Transverse colon (tissue), 4 donors: ENCODE data around the gene PEX14. TPM values are rescaled to one million over a fixed set of nuclear protein-coding genes. Genes with fewer than 3 reads are reported as not detected.

ENCODE experiments used
- DNase-seq: peaks from one replicate; pipeline ENCODE4 v3.0.0-alpha.2; 2019
- H3K27ac ChIP-seq, 4 donors: fragments of 200-600 bp; sonication (generic); 2 replicates each; pipeline ENCODE4 v1.5.1; 2016 to 2018; ENCODE audit warnings: inconsistent platforms in 4 of 4
- H3K27me3 ChIP-seq: fragments of 200-600 bp; sonication (generic); 2 replicates; pipeline ENCODE4 v1.5.1; 2017; ENCODE audit warnings: inconsistent platforms
- H3K36me3 ChIP-seq, 4 donors: fragments of 200-600 bp; sonication (generic); 2 replicates each; pipeline ENCODE4 v1.5.1; 2017 to 2019; ENCODE audit warnings: inconsistent platforms in 4 of 4
- H3K4me1 ChIP-seq, 4 donors: fragments of 200-600 bp; sonication (generic); 2 replicates each; pipeline ENCODE4 v1.5.1; 2017 to 2020; ENCODE audit warnings: inconsistent platforms in 4 of 4
- H3K4me3 ChIP-seq, 4 donors: fragments of 200-600 bp; sonication (generic); 1 replicate in 1 of 4; 2 replicates in 3 of 4; pipeline versions ENCODE4 v1.5.1 to v1.6.1; 2017 to 2019; ENCODE audit warnings: inconsistent platforms in 4 of 4
- H3K9me3 ChIP-seq, 2 donors: fragments of 200-600 bp; sonication (generic); 2 replicates each; pipeline ENCODE4 v1.5.1; 2017 to 2019; ENCODE audit warnings: inconsistent platforms in 2 of 2
- CTCF ChIP-seq, 5 experiments: fragments of 200-600 bp in 3 of 5; fragments of 450-650 bp in 2 of 5; sonication (generic) in 3 of 5; IDR thresholded peaks; 1 replicate in 2 of 5; 2 replicates in 3 of 5; pipeline ENCODE4 v1.5.1; 2016 to 2017; ENCODE audit warnings: antibody characterized with exemption in 5 of 5, inconsistent platforms in 3 of 5, mild to moderate bottlenecking in 2 of 5, moderate library complexity in 1 of 5
- EP300 ChIP-seq: sonication (generic); formaldehyde crosslinking; IDR thresholded peaks from one replicate; pipeline ENCODE4 v1.6.1; 2017; ENCODE audit warnings: antibody characterized with exemption, low read depth
- POLR2A ChIP-seq: fragments of 450-650 bp; IDR thresholded peaks from one replicate; pipeline ENCODE4 v1.6.1; 2016; ENCODE audit warnings: antibody characterized with exemption, mild to moderate bottlenecking, moderate library complexity
- POLR2AphosphoS5 ChIP-seq, 3 donors: sonication (generic); formaldehyde crosslinking; IDR thresholded peaks; one replicate each; pipeline ENCODE4 v1.6.1; 2016; ENCODE audit warnings: antibody characterized with exemption in 3 of 3
- WGBS, 2 donors: methylation state at CpG; one replicate each; pipeline ENCODE4 v1.1.5; 2018; ENCODE audit warnings: low coverage in 1 of 2; 5-methylcytosine and 5-hydroxymethylcytosine counted together
- in situ Hi-C, 4 donors: fragments of 200-750 bp; cut with MboI; loops; one replicate each; pipeline versions ENCODE4 v1.15.0 to v1.15.1; 2017; ENCODE audit warnings: low sequenced_read_pairs in 3 of 4, low pct_ligation_motif_present in 1 of 4, low pct_unique_long_range_greater_than_20kb in 1 of 4
- intact Hi-C: fragments of 100-400 bp; cut with DNase I; formaldehyde crosslinking; loops from one replicate; pipeline ENCODE4 v1.15.1; 2023; ENCODE audit warnings: low total_unique reads
- total RNA-seq, 4 donors: library from RNA; depleted of rRNA; stranded (reverse); fragments of >200 nt; gene quantifications; one replicate each; pipeline ENCODE4 v1.1.0, GENCODE V29; 2016

The PEX14 gene
- total RNA-seq, 4 donors from 2014 or later: 2.4 to 16.5 (median 12.6) TPM

GRCh38 chr1:10621906-10622305 lies 147.2 kb downstream of the PEX14 start:
- no peaks in the 10 kb centered on the region for H3K4me1 ChIP-seq
- H3K36me3 ChIP-seq: peaks cover 0 to 6% (median 0%) of the 10 kb centered on the region in 4 donors
- no peak overlapping the region for H3K27ac ChIP-seq
- H3K27me3 ChIP-seq: no peaks in the 10 kb centered on the region
- no peak for DNase-seq
- in situ Hi-C loops (no loop called here), intact Hi-C loops (no loop called here)
- H3K4me3 ChIP-seq: no peak overlapping the region
- TF ChIP-seq CTCF (IDR thresholded peaks at IDR 0.05) (no peak), POLR2AphosphoS5 (IDR thresholded peaks at IDR 0.05) (no peak)
- no peaks in the 10 kb centered on the region for H3K9me3 ChIP-seq
- WGBS, 2 donors: 91% methylated on average over 9 of the region's 9 CpGs; no CpG with 5 or more reads in 1 of the 2 donors

DNA sequence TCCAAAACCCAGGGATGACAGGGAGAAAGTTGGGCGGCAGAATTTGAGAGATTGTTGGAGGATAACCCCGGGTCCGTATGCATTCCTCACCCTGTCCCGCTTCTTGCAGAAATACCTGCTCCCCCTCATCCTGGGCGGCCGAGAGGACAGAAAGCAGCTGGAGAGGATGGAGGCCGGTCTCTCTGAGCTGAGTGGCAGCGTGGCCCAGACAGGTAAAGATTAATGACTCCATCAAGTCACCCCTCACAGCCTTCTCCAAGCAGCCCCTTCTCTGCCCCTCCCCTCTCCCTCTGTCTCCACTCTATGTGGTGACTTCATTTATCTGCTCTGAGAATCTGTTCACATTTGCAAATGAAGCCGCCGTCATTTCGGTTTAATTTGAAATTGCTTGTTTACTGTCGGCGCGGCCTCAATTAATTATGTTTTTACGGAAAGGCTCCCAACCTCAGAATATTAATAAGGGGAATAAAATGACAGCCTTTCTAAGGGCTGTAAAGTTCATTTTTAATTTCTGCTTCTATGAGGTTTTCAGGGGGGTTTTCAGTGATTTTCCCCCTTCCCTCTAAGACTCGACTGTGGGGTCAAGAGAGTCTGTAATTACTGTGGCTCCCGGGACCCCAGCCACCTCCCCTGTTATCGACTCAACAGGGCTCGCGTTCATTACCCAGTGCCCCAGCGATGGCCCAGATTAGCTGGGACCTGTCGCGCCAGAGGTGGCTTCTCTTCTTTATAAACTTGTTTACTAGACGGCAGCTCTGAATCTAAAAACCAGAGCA lies 148.3 kb downstream of the PEX14 start:
- H3K4me3 ChIP-seq: no peak overlapping the region
- DNase-seq: no peak
- TF ChIP-seq POLR2A (no peak), CTCF (IDR thresholded peaks at IDR 0.05) (no peak), EP300 (no peak), POLR2AphosphoS5 (IDR thresholded peaks at IDR 0.05) (no peak)
- intact Hi-C loops: no loop called here
- peaks cover 0 to 6% (median 0%) of the 10 kb centered on the region in 4 donors for H3K36me3 ChIP-seq
- no peaks in the 10 kb centered on the region for H3K9me3 ChIP-seq
- H3K27ac ChIP-seq: no peak overlapping the region
- H3K27me3 ChIP-seq: no peaks in the 10 kb centered on the region
- H3K4me1 ChIP-seq: no peaks in the 10 kb centered on the region
- in situ Hi-C loops: no loop called here
- WGBS, 2 donors: 94 to 95% methylated on average over 8 to 24 of the region's 24 CpGs

DNA sequence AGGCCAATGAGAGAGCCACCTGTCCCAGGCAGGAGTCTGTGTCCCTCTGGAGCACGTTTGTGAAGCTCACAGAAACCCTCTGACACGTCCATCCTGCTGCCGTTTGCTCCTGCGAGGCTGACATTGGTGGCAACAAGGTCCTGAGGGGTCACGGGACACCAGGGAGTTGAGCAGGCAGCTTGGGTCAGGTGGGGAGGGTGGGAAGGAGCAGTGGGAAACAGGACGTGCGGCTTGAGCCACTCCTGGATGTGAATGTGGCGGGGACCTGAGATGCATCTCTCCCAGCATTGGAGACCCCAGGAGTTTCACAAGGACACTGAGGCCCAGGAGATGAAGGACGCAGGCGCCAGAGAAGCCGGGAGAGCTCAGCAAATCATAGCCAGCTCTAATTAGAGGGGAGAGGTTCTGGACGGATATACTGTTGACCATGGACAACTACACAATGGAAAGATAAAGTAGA lies 149.0 kb downstream of the PEX14 start:
- no peaks in the 10 kb centered on the region for H3K4me1 ChIP-seq
- DNase-seq: no peak
- 88 to 91% methylated on average over 4 to 12 of the region's 12 CpGs for WGBS, 2 donors
- in situ Hi-C loops (no loop called here), intact Hi-C loops (no loop called here)
- H3K9me3 ChIP-seq: no peaks in the 10 kb centered on the region
- H3K27me3 ChIP-seq: no peaks in the 10 kb centered on the region
- no peak overlapping the region for H3K27ac ChIP-seq
- peaks cover 0 to 6% (median 0%) of the 10 kb centered on the region in 4 donors for H3K36me3 ChIP-seq
- TF ChIP-seq POLR2AphosphoS5 (IDR thresholded peaks at IDR 0.05) (no peak), POLR2A (no peak), EP300 (no peak), CTCF (IDR thresholded peaks at IDR 0.05) (no peak)
- H3K4me3 ChIP-seq: no peak overlapping the region

DNA sequence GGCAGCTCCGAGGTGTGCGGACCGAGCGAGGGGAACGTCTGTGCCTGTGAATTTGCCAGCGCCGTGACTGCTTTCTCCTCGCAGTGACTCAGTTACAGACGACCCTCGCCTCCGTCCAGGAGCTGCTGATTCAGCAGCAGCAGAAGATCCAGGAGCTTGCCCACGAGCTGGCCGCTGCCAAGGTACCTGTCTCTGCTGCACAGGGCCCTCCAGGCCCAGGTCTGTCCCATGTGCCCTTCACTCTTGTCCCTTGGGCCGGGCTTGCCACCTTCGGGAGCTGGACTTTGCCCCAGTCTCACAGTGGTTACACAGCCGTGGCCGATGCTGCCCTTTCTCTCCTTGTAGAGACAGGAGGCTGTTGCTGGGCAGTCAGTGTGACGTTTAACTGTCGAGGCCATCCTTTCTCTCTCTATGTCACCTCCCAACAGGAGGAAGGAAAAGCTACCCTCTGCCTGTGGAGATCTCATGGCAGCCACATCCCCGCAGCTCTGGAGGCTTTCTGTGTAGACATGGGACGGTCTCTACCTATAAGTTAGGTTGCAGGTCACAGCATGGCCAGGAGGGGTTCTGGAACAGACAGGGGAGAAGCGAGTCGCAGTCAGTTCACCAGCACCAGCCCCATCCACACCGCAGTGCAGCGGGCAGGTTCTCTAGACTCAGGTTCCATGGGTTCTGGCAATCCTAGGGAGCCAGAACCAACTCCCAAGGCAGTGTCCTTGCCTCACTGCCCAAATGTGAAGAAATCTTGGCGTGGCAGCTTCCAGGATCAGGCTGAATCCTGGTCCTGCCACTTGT lies 149.7 kb downstream of the PEX14 start:
- peaks cover 0 to 6% (median 0%) of the 10 kb centered on the region in 4 donors for H3K36me3 ChIP-seq
- H3K4me3 ChIP-seq: no peak overlapping the region
- no peaks in the 10 kb centered on the region for H3K4me1 ChIP-seq
- TF ChIP-seq EP300 (no peak), CTCF (IDR thresholded peaks at IDR 0.05) (no peak), POLR2A (no peak), POLR2AphosphoS5 (IDR thresholded peaks at IDR 0.05) (no peak)
- no peaks in the 10 kb centered on the region for H3K27me3 ChIP-seq
- DNase-seq: no peak
- WGBS, 2 donors: 90% methylated on average over 26 of the region's 26 CpGs; no CpG with 5 or more reads in 1 of the 2 donors
- H3K9me3 ChIP-seq: no peaks in the 10 kb centered on the region
- H3K27ac ChIP-seq: no peak overlapping the region
- intact Hi-C loops (no loop called here), in situ Hi-C loops (no loop called here)
